GM18858 (cell line): ENCODE measurements around the gene FGF7.
"Not testable (repeated sequence)": the region's sequence is repeated elsewhere in the genome, so short reads cannot be mapped to it uniquely, and the experiment has no call there.

Experiments
- ATAC-seq: cut with Tn5 transposase; IDR thresholded peaks from one replicate; pipeline ENCODE4 v1.9.1; 2021; ENCODE audit not compliant: unreplicated experiment

FGF7 gene

GRCh38 chr15:49492151-49492550, 69.1 kb downstream of the FGF7 start:
- ATAC-seq: no peak

DNA sequence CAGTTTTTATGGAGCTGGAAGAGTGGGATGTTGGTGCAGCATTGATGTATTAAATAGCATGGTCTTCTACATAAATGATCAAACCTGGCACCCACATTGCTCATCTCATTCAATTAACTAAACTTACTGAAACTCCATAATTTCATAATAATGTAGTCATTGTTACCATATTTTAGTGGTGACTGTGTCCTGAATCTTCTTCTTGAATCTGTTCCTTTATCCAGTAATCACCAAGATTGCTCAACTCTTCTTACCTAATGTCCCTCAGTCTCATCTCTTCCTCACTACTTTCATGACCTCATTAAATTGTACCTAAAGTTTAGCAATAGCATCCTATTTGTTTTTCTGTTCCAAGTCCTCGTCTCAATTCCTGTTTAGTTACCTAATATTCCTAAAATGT, 69.8 kb downstream of the FGF7 start:
- no peak for ATAC-seq

DNA sequence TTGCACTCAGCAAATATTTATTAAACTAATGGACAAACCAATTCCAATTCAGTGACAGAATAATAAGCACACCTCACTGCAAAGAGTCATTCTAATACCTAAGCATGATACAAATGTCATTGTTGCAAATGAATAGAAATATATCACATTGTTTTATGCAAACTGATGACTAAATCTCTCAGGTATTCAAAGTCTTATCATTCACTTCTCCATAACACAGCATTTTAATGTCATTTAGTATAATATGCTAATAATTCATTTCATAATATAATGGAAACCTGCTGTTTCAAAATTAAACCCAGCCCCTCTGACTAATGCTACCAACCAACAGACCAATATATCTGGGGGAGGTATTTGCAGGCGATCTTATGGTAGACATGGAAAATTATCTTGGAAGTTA, 71.8 kb downstream of the FGF7 start:
- no peak for ATAC-seq

DNA sequence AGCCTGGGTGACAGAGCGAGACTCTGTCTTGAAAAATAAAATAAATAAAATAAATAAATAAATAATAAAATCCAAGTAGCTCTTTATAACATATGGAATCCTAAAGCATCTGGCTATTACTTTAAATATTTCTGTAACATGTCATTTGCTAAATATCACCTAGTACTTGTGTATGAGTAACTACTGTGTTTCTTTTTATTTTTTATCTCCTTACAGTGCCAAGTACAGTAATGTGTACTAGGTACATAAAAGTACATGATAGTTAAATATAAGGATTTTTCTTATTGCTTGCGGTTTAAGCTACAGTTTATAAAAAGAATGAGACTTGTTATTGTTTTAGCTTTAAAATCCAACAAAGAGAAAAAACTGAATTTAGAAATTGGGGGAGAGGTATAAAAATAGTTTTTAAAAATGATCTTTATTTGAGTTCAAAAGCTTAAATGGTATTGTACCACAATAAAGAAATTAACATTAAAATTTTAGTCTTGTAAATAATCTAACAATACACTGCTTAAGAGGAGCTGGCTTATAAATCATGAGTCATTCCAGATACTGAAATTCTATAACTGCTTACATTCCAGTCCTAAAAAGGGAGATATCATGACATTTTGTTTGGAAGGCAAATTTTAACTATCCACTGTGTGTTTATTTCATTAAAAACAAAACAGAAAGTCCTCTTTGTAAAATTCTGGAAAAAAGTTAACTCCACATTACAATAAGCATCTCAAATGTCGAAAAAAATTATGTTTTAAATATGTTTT, 73.1 kb downstream of the FGF7 start:
- no peak for ATAC-seq

GRCh38 chr15:49501586-49501985, 78.5 kb downstream of the FGF7 start:
- no peak for ATAC-seq

DNA sequence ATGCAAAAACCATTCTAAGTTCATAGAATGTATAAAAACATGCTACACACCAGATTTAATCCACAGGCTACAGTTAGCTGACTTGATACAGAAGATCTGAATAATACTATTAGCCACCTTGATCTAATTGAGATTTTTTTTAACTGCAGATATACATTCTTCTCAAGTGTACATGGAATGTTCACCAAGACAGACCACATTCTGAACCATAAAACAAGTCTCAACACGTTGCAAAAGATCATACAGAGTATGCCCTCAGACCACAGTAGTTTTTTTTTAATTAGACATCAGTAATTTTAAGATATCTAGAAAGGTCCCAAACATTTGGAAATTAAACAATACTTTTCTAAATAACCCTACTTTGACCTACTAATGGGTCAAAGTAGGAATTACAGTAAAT, 83.3 kb downstream of the FGF7 start:
- ATAC-seq: no peak

DNA sequence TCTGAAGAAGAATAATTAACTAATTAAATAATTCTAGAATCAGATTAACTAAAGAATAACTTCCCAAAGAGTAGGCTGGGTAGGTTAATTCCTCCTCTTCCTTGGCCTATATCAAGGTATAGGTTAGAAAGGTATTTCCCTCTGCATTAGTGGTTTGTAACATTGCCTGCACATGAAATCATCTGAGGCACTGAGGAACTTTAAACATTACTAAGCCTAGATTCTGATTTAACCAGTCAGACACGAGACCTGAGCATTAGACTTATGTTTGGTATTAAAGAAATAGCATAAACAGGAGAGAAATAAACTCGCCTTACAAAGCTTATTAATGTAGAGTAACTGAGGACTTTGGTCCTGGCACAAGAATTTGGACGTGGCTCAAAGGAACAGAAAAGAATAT, 84.2 kb downstream of the FGF7 start:
- ATAC-seq: no peak

DNA sequence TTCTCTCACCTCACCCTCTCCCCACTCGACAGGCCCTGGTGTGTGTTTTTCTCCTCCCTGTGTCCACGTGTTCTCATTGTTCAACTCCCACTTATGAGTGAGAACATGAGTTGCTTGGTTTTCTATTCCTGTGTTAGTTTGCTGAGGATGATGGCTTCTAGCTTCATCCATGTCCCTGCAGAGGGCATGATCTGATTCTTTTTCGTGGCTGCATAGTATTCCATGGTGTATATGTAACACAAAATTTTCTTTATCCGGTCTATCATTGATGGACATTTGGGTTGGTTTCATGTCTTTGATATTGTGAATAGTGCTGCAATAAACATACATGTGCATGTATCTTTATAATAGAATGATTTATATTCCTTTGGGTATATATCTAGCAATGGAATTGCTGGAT, 89.7 kb downstream of the FGF7 start:
- not testable (repeated sequence) for ATAC-seq

- no peak for ATAC-seq
Observed at GRCh38 chr15:49521802-49522201, 98.8 kb downstream of the FGF7 start.

- no peak for ATAC-seq
Observed at GRCh38 chr15:49528289-49528688, 105.2 kb downstream of the FGF7 start.

DNA sequence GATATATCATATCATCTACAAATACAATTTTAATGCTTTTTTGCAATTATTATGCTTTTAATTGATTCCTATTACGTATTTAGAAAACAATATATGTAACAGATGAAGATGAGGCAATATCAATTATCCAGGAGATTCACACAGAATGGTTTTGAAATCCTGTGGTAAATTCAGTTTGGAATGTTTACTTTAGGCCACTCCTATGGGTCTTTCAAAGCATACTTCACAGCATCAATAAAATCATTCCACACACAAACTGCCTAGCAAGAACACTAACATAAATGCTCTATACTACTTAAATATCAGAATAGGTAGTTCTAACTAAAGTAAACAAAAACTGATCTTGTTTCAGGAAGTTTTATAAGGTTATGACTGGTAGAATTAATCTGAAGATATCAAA, 107.0 kb downstream of the FGF7 start:
- ATAC-seq: no peak
